GM19395 (cell line): ENCODE results near the gene WNT3A.

Experiments used
- ATAC-seq: cut with Tn5 transposase; IDR thresholded peaks from one replicate; pipeline ENCODE4 v1.9.1; 2021; ENCODE audit warnings: mild to moderate bottlenecking, moderate library complexity; ENCODE audit not compliant: unreplicated experiment

Gene WNT3A

DNA sequence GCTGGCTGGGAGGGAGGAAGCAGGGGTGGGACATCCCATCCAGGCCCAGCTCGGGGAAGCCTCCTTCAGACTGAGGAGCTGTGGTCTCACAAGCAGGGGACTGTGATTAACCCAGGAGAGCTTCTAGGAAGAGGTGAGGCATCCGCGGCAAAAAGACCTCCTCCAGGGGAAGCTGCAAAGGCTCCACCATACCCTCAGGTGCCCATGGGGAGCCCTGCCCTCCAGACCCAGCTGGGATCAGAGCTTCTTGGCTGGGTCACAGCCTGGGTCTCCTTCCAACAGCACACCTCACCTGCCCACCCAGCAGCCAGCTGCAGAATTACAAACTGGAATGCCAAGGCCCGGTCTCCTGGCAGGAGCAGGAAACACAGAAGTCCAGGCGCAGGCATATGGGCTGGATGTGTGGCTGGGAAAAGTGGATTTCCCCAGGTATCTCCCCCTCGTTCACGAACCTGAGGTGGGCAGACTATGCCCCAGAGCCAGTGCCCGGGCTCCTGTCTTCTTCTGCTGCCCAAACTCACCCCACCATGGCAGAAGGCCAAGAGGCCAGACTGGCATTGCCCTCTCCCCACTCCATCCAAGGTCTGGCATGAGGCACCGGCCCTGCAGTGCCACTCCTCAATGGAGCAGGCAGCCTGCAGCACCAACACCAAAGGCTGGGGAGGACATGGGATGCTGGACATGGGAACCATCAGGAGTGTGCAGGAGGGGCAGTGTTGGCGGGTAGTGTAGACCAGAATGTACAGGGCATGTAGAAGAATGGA is 60.3 kb downstream of the WNT3A start:
- no peak for ATAC-seq

GRCh38 chr1:228068359-228068758 is 61.6 kb downstream of the WNT3A start:
- ATAC-seq = no peak

DNA sequence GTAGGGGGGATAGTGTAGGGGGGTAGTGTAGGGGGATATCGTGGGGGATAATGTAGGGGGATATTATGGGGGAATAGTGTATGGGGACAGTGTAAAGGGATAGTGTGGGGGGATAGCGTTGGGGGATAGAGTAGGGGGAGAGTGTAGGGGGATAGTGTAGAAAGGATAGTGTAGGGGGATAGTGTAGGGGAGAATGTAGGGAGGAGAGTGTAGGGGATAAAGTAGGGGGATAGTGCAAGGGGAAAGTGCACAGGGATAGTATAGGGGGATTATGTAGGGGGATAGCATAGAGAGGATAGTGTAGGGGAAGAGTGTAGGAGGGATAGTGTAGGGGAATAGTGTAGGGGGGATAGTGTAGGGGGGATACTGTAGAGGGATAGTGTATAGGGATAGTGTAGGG is 63.4 kb downstream of the WNT3A start:
- no peak for ATAC-seq

DNA sequence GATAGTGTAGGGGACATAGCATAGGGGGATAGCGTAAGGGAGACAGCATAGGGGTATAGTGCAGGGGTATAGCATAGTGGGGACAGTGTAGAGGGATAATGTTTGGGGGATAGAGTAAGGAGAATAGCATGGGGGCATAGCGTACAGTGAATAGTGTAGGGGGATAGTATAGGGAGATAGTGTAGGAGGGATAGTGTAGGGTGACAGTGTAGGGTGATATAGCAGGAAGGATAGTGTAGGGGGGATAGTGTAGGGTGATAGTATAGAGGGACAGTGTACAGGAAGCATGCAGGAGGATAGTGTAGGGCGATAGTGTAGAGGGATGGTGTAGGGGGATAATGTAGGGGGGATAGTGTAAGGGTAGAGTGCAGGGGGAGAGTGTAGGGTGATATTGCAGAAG is 64.1 kb downstream of the WNT3A start:
- no peak for ATAC-seq

DNA sequence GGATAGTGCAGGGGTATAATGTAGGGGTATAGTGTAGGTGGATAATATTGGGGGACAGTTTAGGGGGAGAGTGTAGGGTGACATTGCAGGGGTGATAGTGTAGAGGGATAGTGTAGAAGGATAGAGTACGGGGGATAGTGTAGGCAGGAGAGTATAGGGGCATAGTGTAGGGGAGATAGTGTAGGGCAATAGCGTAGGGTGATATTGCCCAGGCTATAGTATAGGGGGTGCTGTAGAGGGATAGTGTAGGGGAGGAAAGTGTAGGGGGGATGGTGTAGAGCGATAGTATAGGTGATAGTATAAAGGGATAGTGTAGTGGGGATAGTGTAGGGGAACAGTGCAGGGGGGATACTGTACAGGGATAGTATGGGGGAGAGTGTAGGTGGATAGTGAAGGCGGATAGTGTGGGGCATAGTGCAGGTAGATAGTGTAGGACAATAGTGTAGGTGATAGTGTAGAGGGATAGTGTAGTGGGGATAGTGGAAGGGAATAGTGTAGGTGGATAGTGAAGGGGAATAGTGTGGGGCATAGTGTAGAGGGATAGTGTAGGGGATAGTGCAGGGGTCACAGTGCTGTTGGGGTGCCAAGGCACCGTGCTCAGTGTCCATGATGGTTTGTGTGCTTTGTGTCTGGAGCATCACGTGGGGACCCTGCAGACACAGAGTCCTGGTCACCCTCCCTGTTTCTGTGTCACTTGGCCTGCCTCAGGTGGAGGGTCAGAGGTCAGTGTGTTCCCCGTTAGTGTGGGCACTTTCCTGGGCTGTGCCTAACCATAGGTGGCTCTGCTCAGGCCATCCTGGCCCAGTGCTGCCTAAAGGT is 65.2 kb downstream of the WNT3A start:
- ATAC-seq = no peak

GRCh38 chr1:228072658-228073043 is 65.9 kb downstream of the WNT3A start:
- ATAC-seq = no peak

DNA sequence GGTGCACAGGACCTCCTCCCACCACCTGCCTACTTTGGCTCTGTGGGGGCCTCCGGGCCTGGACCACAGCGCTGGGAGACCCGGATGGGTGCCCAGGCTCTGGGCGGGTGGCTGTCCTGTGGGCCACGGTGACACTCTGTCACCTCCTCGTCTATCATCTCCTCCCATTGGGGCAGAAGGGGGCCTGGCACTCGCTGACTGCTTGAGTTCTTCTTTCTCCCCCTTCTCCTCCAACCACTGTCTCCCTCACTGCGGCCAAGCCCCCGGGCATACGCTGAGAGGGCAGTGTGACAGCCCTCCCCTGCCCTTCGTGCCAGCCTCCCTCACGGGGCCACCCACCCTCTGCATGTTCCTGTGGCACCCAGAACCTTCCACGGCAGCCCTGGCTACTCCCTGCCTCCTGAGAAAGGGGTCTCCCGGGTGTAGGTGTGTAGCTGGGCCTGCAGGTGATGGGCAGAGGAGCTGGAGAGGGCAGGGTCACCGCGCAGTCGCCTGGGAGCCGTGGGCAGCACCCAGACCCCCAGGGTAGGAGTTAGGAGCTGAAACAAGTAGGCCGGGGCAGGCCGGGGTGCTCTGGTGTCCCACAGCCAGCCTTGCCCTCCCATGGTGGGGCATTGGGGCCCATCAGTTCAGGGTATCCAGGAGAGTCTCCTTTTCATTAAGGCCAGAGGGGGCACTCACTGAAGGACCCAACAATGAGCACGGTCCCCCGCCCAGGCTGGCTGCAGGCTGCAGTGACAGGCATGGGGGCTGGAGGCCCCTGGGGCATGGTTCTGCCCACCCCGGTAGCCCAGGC is 66.5 kb downstream of the WNT3A start:
- ATAC-seq = no peak

DNA sequence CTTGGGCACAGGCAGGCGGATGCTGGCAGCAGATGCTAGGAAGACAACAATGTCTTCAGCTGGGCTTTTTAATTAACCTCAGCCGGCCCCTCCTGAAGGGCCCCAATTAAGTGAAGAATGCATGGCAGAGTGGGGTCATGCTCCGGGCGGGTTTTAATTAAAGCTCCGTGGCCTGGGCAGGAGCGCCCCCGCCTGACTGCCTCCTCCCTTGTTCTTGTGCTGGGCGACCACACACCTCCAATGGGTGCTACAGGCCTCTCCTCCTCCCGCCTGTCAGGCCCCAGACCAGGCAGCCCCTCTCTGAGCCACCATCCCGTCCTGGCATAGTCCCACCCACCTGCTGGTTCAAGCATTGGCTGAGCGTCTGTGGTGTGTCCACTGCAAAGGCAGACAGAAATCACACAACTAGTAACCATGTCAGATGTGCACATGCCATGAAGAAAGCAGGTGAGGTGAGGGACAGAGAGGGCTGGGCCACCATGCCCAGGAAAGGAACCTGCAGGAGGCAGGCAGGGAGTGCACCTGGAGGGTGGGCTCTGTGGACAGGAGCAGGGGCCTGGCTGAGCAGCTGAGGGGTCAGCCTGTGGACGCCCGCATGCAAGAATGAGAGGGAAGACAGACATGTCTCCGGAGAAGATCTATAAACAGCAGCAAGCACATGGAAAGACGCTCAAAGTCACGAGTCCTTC is 67.2 kb downstream of the WNT3A start:
- ATAC-seq = no peak

DNA sequence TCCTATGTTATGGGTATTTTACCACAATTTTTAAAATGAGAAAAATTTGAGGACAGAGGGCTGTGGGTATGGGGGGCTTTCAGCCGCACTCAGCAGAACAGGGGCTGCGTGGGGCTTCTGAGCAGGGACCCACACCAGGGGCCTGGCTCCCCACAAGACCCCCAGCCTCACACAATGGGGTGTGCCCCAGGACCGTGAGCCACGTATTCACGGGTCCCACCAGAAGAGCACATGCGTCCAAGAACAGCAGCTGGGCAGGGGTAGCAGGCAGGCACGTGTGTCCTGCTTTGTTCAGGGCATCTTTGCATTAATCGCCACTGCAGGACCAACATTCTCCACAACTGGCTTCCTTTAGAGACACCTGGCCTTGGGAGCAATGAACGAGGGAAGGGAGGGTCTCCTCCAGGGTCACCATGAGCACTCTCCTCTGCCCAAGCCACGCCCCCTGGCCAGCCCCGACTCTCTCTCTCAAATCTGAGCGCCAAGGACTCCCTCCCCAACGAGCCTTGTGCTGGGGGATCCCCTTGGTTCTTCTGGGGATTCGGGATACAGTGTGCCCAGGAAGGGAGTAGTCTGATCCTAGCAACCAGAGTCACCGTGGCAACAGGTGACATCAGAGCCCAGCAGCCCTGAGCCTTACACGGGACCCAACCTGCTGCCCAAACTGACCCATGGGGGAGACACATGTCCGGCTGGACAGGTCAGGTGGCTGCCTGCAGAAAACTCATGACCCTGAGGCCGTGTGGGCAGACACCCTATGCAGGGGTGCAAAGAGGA is 68.3 kb downstream of the WNT3A start:
- ATAC-seq = no peak

DNA sequence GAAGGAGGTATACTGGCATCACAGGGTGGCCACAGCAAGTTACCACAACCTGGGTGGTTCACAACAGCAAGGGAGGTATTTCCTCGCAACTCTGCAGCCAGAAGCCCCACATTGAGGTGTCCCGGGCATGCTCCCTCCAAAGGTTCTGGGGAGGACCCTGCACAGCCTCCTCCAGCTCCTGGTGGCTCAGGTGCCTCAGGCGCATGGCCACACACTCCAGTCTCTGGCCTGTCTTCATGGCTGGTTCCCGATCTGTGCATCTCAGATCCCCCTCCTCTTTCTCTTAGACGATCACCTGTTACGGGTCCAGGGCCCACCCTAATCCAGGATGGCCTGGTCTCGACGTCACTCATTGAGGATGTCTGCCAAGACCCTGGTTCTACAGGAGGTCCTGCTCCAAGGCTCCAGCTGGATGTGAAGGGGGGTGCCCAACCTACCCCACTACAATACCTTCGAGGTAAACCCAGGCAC is 69.0 kb downstream of the WNT3A start:
- ATAC-seq = no peak

- no peak for ATAC-seq
Measured at GRCh38 chr1:228076796-228077430, 70.1 kb downstream of the WNT3A start.

- ATAC-seq = no peak
Measured at GRCh38 chr1:228077565-228078330, 71.0 kb downstream of the WNT3A start.

DNA sequence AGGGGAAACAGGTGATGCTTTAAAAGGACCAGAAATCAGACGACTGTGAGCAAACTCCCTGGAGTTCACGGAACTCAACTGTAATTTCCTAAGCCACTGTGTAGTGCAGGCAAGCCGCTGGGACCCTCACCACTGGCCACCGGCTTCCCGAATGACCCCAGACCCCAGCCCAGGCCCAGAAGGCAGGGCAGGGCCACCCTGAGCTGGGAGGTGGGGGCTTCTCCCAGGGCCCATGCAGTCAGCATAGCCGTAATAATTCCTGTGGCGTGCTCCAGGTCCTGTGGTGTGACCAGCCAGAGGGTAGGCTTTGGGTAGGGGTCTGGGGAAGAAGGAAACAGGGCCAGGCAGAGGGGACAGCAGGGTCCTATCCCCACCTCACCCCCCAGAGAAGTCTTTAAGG is 72.2 kb downstream of the WNT3A start:
- no peak for ATAC-seq

- no peak for ATAC-seq
Measured at GRCh38 chr1:228079601-228080263, 72.9 kb downstream of the WNT3A start.

- no peak for ATAC-seq
Measured at GRCh38 chr1:228081144-228081543, 74.3 kb downstream of the WNT3A start.

DNA sequence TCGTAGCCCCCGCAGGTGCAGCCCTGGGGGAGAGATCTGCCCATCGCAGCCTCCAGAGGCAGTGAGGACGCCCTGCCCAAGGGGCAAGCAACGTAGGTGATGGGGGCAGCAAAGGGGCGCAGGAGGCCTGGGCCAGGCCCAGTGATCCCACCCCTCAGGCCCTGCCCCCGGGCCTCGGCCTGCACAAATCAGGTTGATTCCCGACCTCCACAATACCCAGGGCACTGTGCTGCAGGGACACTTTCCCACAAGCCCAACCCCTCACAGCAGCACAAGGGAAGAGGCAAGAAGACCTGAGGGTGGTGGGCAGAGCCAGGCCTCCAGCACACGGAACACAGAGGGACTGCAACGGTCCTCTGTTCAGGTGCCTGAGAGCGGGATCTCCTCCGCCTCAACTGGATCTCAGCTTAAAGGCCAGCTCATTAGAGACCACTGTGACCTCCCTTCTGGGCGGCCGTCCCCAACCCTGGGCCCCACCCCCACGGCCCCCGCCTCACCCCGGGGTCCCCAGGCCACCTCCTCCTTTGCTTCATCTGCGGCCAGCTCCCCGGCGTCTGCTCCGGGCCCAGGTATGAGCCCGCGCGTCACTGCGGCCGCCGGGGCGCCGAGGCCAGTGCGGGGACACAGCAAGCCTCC is 74.9 kb downstream of the WNT3A start:
- peak; percentile 40 for ATAC-seq

GRCh38 chr1:228082214-228082917 is 75.6 kb downstream of the WNT3A start, which contains the start of gene ARF1:
Gene ARF1, plus strand, starts transcription at chr1:228082708. Its CDS starts 14,407 bp downstream, at chr1:228097115.
- ATAC-seq = peak; percentile 73
